GM12801 (cell line): ENCODE results near the gene ZNF236.

Source experiments
- CTCF ChIP-seq: IDR thresholded peaks from one replicate; pipeline ENCODE4 v1.5.1; 2011; ENCODE audit warnings: control low read depth; ENCODE audit not compliant: insufficient read length; ENCODE audit errors: extremely low read depth

ZNF236 gene

GRCh38 chr18:76955524-76956170 is 133.3 kb downstream of the ZNF236 start:
- TF ChIP-seq CTCF = no peak

DNA sequence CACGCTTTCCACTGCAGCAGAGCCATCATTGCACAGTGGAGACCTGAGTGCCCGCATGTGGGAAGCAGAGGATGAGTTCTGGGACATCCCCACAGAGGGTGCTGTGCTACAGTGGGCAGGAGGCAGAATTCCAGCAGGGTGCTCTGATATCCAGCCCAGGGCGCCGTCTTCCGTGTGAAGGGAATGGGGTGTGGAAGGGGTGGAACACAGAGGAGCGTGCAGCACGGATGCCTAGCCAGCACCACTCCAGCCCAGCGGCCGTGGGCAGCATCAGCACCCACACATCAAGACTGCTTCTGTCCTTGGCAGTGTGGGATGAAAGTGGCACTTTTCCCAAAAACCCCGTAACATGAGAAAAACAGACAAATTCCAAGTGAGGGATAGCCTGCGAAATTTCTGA is 134.3 kb downstream of the ZNF236 start:
- TF ChIP-seq CTCF = no peak

- no peak for TF ChIP-seq CTCF
These were observed 135.3 kb downstream of the ZNF236 start for GRCh38 chr18:76957384-76958355.

DNA sequence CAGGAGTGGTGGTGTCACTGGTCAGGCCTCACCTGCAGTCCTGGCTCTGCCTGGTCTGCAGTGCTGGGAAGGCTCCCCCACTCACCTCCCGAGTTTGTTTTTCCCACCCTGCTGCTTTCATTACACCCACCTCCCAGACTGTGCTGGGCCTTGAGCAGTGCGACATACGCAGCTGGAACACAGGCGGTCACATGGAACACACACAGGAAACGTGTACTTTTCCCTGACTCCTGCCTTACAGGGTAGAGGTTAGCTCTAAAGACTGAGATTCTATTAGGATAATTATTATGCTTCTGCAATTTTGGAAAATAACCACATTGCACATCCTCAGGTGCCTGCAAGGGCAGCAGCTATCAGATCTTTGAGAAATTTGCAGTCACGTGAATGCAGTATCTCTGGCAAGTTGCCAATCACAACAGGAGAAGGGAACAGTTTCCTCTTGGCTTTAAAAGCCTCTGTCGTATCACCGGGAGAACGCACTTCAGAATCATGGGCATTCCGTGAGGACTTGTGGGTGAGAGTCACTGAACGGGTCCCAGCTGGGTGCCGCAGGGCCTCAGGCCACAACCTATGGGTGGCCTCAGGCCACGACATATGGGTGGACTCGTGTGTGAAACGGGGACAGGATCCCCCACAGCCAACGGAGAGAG is 136.5 kb downstream of the ZNF236 start:
- TF ChIP-seq CTCF = no peak

DNA sequence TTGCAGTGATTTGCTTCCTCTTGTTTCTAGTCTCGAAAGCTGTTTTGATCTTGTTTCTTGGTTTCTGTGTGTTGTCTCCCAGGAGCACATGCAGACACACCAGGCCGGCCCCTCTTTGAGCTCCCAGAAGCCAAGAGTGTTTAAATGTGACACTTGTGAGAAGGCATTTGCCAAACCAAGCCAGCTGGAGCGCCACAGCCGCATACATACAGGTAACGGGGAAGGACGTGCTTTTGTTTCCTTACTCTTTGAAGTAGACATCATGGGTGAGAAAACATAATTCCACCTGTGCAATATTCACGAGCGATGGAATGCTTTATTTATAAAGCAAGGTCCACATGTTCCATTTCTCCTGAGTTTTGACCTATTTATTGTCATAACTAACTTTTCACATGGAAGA is 137.2 kb downstream of the ZNF236 start:
- no peak for TF ChIP-seq CTCF

DNA sequence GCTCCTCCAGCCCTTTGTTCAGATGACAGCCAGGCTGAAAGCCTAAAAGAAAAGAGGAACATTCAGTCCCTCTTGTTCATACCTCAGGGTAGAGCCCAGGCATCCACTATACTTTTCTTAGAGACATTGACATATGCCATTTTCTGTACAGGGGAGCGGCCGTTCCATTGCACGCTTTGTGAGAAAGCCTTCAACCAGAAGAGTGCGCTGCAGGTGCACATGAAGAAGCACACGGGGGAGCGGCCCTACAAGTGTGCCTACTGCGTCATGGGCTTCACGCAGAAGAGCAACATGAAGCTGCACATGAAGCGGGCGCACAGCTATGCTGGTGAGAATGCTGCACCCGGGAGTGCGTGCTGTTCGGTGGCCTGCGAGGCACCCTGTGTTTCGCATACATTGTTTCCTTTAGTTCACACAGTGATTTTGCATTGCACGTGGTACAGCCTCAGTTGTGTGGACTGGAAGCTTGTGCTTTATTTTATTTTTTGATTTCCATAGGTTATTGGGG is 138.2 kb downstream of the ZNF236 start:
- no peak for TF ChIP-seq CTCF

DNA sequence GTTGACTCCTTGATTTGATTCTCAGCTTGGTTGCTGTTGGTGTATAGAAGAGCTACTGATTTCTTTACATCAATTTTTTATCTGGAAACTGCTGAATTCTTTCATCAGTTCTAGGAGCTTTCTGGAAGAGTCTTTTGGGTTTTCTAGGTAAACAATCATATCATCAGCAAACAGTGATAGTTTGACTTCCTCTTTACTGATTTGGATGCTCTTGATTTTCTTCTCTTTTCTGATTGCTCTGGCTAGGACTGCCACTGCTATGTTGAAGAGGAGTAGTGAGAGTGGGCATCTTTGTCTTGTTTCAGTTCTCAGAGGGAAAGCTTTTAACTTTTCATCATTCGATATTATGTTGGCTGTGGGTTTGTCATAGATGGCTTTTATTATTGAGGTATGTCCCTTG is 140.5 kb downstream of the ZNF236 start:
- no peak for TF ChIP-seq CTCF
